Keratinocyte (primary cell): Measurements from ENCODE around the gene AFAP1L1. TPM values are rescaled to one million over a fixed set of nuclear protein-coding genes. Genes with fewer than 3 reads are reported as not detected.

Experiments used
- DNase-seq: peaks from one replicate; pipeline ENCODE4 v3.0.0-alpha.2; 2011; ENCODE audit warnings: low read depth, missing footprints, low spot score
- FAIRE-seq: peaks from 2 replicates; lab custom pipeline; 2011; peaks lifted over from hg19 to GRCh38; lab: Jason Lieb, UNC
- H2AFZ ChIP-seq: 2 replicates; pipeline ENCODE4 v1.6.0; 2012; ENCODE audit warnings: low read length, control low read depth, inconsistent platforms; ENCODE audit not compliant: control insufficient read depth
- H3K27ac ChIP-seq: 2 replicates; pipeline ENCODE4 v1.5.1; 2011; ENCODE audit warnings: low read length; ENCODE audit not compliant: control insufficient read depth, insufficient read depth
- H3K27me3 ChIP-seq: 3 replicates; pipeline ENCODE4 v1.6.0; 2011; ENCODE audit warnings: low read length; ENCODE audit not compliant: control insufficient read depth, insufficient read depth; ENCODE audit errors: extremely low read depth
- H3K36me3 ChIP-seq, 2 experiments: 2 replicates in 1 of 2; 3 replicates in 1 of 2; pipeline ENCODE4 v1.5.1; 2011; ENCODE audit warnings: low read length in 2 of 2, mild to moderate bottlenecking in 1 of 2; ENCODE audit not compliant: control insufficient read depth in 2 of 2, insufficient read depth in 2 of 2; ENCODE audit errors: extremely low read depth in 1 of 2
- H3K4me1 ChIP-seq: 3 replicates; pipeline ENCODE4 v1.5.1; 2011; ENCODE audit warnings: low read length; ENCODE audit not compliant: control insufficient read depth, insufficient read depth; ENCODE audit errors: extremely low read depth
- H3K4me2 ChIP-seq: 3 replicates; pipeline ENCODE4 v1.6.0; 2011; ENCODE audit warnings: low read depth, low read length; ENCODE audit not compliant: control insufficient read depth, insufficient read depth; ENCODE audit errors: extremely low read depth
- H3K4me3 ChIP-seq, 3 experiments: fragments of 200-600 bp in 1 of 3; sonication (generic) in 1 of 3; 2 replicates in 2 of 3; 3 replicates in 1 of 3; pipeline ENCODE4 v1.5.1; 2011 to 2016; ENCODE audit warnings: low read length in 3 of 3, mild to moderate bottlenecking in 3 of 3, control low read depth in 2 of 3, inconsistent platforms in 1 of 3, low read depth in 1 of 3, mixed read lengths in 1 of 3, mixed run types in 1 of 3, moderate library complexity in 1 of 3; ENCODE audit not compliant: control insufficient read depth in 2 of 3, insufficient read depth in 2 of 3; ENCODE audit errors: extremely low read depth in 1 of 3
- H3K79me2 ChIP-seq: 2 replicates; pipeline ENCODE4 v1.6.0; 2012; ENCODE audit warnings: low read length; ENCODE audit not compliant: control insufficient read depth, insufficient read depth
- H3K9ac ChIP-seq: 3 replicates; pipeline ENCODE4 v1.6.0; 2011; ENCODE audit warnings: low read length; ENCODE audit not compliant: control insufficient read depth, insufficient read depth; ENCODE audit errors: extremely low read depth
- H3K9me1 ChIP-seq: 3 replicates; pipeline ENCODE4 v1.6.0; 2011; ENCODE audit warnings: low read length; ENCODE audit not compliant: control insufficient read depth, insufficient read depth; ENCODE audit errors: extremely low read depth
- H3K9me3 ChIP-seq: 2 replicates; pipeline ENCODE4 v1.5.1; 2012; ENCODE audit warnings: low read depth, low read length; ENCODE audit not compliant: control insufficient read depth
- H4K20me1 ChIP-seq: 3 replicates; pipeline ENCODE4 v1.6.0; 2011; ENCODE audit warnings: low read length; ENCODE audit not compliant: control insufficient read depth, insufficient read depth; ENCODE audit errors: extremely low read depth
- CTCF ChIP-seq, 3 experiments: IDR thresholded peaks in 1 of 3; conservative IDR thresholded peaks in 1 of 3; optimal IDR thresholded peaks in 1 of 3; 2 replicates in 2 of 3; 3 replicates in 1 of 3; pipeline versions ENCODE3 to v1.5.1; 2011; ENCODE audit warnings: low read length in 3 of 3, mild to moderate bottlenecking in 3 of 3, moderate library complexity in 2 of 3, control low read depth in 1 of 3, inconsistent platforms in 1 of 3; ENCODE audit not compliant: insufficient read depth in 2 of 3; ENCODE audit errors: extremely low read depth in 1 of 3
- EZH2 ChIP-seq: IDR thresholded peaks from one replicate; pipeline ENCODE4 v1.6.1; 2012; ENCODE audit warnings: inconsistent platforms, mild to moderate bottlenecking, low read length, moderate library complexity
- dilution Hi-C: fragments of 300-500 bp; cut with MboI; formaldehyde crosslinking; loops from one replicate; pipeline ENCODE4 v1.7.0; 2020; ENCODE audit warnings: low sequenced_read_pairs; ENCODE audit not compliant: extremely low pct_ligation_motif_present
- polyA plus RNA-seq, 5 experiments: library from polyadenylated mRNA; depleted of rRNA in 3 of 5; stranded (reverse) in 3 of 5; stranded (forward) in 1 of 5; unstranded in 1 of 5; fragments of >200 nt; gene quantifications; 1 replicate in 1 of 5; 2 replicates in 3 of 5; 3 replicates in 1 of 5; pipeline versions ENCODE4 v1.2.1 to v1.2.3, GENCODE V29; 2011 to 2012; ENCODE audit warnings: missing spikeins in 2 of 5, low read depth in 1 of 5, low replicate concordance in 1 of 5

AFAP1L1 gene
- polyA plus RNA-seq, 1 donor (not counting 4 experiments of a cell fraction or from before 2014, with no cell fraction given) = 4.6 TPM

- Histone ChIP-seq H4K20me1 (peaks cover 4% of the 10 kb centered on the region), H3K4me2 (no peak overlapping the region), H3K27ac (no peak overlapping the region), H3K4me3 (no peak overlapping the region), H3K79me2 (peaks cover 12% of the 10 kb centered on the region), H3K27me3 (no peaks in the 10 kb centered on the region), H3K9ac (no peak overlapping the region), H2AFZ (no peak overlapping the region), H3K9me3 (no peaks in the 10 kb centered on the region), H3K4me1 (peaks cover 7% of the 10 kb centered on the region), H3K9me1 (no peaks in the 10 kb centered on the region), H3K36me3 (peaks cover 6 to 7% of the 10 kb centered on the region in 2 experiments)
- TF ChIP-seq CTCF (optimal IDR thresholded peaks at IDR 0.05 in 1 of 3, IDR thresholded peaks at IDR 0.05 in 1 of 3, conservative IDR thresholded peaks at IDR 0.05 in 1 of 3; ENCODE audit: extremely low read depth in 1 of 3, insufficient read depth in 2 of 3, low read length in 3 of 3) (no peak), EZH2 (no peak)
- DNase-seq = no peak
- no peak for FAIRE-seq
- dilution Hi-C loops = no loop called here
These were observed 84.0 kb downstream of the AFAP1L1 start for GRCh38 chr5:149355688-149356087.

GRCh38 chr5:149356391-149356790, 84.7 kb downstream of the AFAP1L1 start:
- Histone ChIP-seq H4K20me1 (peaks cover 4% of the 10 kb centered on the region), H3K36me3 (peaks cover 3 to 4% of the 10 kb centered on the region in 2 experiments), H3K4me3 (no peak overlapping the region), H3K9ac (no peak overlapping the region), H3K27ac (no peak overlapping the region), H3K9me1 (no peaks in the 10 kb centered on the region), H3K4me1 (peaks cover 7% of the 10 kb centered on the region), H2AFZ (no peak overlapping the region), H3K79me2 (peaks cover 10% of the 10 kb centered on the region), H3K4me2 (no peak overlapping the region), H3K27me3 (no peaks in the 10 kb centered on the region), H3K9me3 (no peaks in the 10 kb centered on the region)
- FAIRE-seq (no peak), DNase-seq (no peak)
- dilution Hi-C loops = no loop called here
- TF ChIP-seq EZH2 = no peak
- no peak for TF ChIP-seq CTCF (optimal IDR thresholded peaks at IDR 0.05 in 1 of 3, IDR thresholded peaks at IDR 0.05 in 1 of 3, conservative IDR thresholded peaks at IDR 0.05 in 1 of 3; ENCODE audit: extremely low read depth in 1 of 3, insufficient read depth in 2 of 3, low read length in 3 of 3)
